Measurements from ENCODE around the gene VWA2.
"Not testable (repeated sequence)": the region's sequence is repeated elsewhere in the genome, so short reads cannot be mapped to it uniquely, and the experiment has no call there.

Gene VWA2

DNA sequence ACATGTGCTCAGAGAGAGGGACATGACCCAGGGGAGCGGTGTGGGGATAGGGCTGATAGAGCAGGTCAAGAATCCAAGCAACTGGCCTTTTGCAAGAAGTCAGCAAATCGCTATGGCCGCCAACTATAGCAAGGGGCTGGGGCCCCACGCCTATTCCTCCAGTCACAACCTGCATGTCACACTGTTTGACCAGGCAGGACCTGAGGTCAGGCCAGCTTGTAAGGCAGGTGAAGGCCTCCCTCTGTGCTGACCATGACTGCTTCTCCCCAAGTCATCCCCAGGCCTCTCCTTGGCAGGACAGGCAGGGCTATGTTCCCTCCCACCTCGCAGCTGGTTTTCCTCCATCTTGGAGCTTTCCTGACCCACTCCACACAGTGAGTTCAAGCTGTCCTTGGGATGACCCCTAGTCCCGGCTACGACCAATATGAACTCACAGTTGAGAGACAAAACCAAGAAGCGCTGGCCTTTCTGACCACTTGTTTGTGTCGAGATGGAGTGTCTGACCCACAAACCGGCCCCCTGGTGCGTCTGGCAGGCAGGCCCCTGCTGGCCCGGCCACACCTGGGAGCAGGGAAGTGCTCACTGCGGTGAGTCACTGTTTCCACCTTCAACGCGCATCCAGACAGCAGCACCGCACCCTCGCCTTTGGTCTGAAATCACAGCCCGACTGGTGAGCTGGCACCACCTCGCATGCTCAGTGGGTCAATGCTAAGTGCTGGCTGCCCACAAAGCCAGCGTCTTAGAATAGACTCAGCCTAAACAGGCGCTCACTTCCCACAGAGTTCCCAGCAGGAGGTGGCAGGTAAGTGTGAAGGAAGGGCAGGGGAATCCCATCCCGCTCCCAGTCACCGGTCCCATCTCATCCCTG lies 81.4 kb downstream of the VWA2 start:
- Histone ChIP-seq H3K9me3 (ENCODE audit: control insufficient read depth, insufficient read depth, low read length) (no peaks in the 10 kb centered on the region), H3K36me3 (ENCODE audit: insufficient read depth, low read length) (no peaks in the 10 kb centered on the region), H3K4me1 (ENCODE audit: insufficient read depth, low read length) (peaks cover 11% of the 10 kb centered on the region), H3K9ac (ENCODE audit: low read depth, low read length) (no peak overlapping the region)

DNA sequence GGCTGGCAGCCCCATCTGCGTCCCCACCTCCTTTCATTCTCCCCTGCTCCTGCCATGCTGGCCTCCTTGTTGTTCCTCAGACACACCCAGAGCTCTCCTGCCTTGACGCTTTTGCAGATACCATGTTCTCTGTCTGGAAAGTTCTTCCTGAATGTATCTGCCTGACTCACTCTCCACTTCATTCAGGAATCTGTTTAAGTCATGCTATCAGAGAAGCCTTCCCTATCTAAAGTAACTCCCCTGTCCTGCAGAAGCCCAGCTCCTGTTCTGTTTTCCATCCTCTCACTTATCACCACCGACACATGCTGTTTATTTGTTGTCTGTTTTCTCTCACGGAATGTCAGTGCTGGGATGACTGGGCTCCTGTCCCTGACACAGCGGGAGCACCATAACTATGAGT lies 83.3 kb downstream of the VWA2 start:
- Histone ChIP-seq H3K4me1 (ENCODE audit: insufficient read depth, low read length) (peaks cover 11% of the 10 kb centered on the region), H3K36me3 (ENCODE audit: insufficient read depth, low read length) (no peaks in the 10 kb centered on the region), H3K9me3 (ENCODE audit: control insufficient read depth, insufficient read depth, low read length) (no peaks in the 10 kb centered on the region), H3K9ac (ENCODE audit: low read depth, low read length) (no peak overlapping the region)

DNA sequence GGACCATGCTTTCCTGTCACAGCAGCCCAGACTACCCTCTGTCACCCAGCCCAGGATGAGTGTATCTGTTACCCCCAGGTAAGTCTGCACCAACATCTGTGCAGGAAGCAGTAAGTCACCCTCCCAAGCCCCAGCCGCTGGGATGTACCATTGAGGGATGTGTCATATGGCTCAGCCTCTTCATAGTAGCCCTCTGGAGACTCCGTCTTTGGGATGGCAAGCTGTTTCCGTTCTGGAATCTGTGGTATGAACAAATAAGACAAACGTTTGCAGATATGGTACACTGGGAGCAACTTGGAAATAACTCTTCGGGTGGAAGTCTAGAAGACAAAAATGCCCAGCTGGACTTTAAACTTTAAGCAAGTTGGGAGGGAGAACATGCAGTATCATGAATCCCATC lies 84.0 kb downstream of the VWA2 start:
- peaks cover 11% of the 10 kb centered on the region for H3K4me1 ChIP-seq (ENCODE audit: insufficient read depth, low read length)
- H3K36me3 ChIP-seq (ENCODE audit: insufficient read depth, low read length), result no peaks in the 10 kb centered on the region
- H3K9me3 ChIP-seq (ENCODE audit: control insufficient read depth, insufficient read depth, low read length), result no peaks in the 10 kb centered on the region
- H3K9ac ChIP-seq (ENCODE audit: low read depth, low read length), result no peak overlapping the region

DNA sequence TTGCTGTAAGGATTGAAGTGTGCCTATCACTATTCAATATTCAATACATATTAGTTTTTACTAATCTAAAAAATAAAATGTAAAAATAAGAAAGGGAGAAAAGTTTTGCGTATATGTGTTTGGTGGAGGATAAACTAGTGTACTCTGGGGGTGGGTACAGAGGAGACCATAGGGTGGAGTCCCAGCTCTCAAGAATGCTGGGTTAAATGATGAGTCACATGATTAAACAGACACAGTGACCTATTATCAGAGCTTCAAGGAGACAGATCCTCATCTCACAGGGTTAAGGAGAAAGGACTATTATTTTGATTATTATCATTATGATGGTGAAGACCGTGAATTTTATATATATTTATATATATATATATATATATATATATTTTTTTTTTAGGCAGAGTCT lies 87.7 kb downstream of the VWA2 start:
- Histone ChIP-seq H3K4me1 (ENCODE audit: insufficient read depth, low read length) (no peaks in the 10 kb centered on the region), H3K9ac (ENCODE audit: low read depth, low read length) (no peak overlapping the region), H3K9me3 (ENCODE audit: control insufficient read depth, insufficient read depth, low read length) (no peaks in the 10 kb centered on the region), H3K36me3 (ENCODE audit: insufficient read depth, low read length) (no peaks in the 10 kb centered on the region)

DNA sequence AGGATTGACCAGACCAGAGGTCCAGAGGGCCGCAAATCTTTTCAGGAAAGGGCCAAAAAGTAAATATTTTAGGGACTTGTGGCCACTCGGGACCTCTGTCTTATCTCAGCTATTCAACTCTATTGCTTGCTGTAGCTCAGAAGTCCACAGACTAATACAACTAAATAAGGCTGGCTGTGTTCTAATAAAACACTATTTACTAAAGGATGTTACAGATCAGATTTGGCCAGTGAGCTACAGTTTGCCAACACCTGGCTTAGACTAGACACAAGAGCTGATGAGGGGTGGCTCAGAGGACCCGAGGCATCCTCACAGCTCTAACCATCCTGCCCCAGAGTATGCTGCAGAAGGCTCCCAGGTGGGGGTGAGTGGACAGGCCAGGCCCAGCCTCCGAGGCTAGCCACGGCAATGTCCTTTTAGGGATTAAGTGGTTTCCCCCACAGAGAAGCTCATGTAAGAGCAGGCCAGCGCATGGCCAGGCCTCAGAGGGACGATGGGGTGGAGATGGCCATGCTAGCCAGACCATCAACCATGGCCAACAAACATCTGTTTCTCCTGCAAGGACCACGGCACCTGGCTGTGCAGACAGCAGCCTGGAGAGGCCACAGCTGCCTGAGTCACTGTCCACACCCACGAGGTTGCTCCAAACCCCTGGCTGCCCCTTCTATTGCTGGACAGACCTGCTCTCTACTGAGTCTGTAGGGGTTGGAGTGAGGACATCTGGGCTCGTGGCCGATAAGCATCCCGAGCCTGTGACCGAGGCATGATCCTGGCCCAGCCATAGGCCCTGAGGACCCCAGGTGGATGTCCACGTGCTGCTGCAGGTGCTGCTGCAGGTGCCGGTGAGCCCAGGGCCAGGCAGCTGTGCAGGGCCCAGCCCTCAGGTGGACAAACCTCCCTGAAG lies 88.7 kb downstream of the VWA2 start:
- Histone ChIP-seq H3K9ac (ENCODE audit: low read depth, low read length) (no peak overlapping the region), H3K9me3 (ENCODE audit: control insufficient read depth, insufficient read depth, low read length) (no peaks in the 10 kb centered on the region), H3K4me1 (ENCODE audit: insufficient read depth, low read length) (no peaks in the 10 kb centered on the region), H3K36me3 (ENCODE audit: insufficient read depth, low read length) (no peaks in the 10 kb centered on the region)

DNA sequence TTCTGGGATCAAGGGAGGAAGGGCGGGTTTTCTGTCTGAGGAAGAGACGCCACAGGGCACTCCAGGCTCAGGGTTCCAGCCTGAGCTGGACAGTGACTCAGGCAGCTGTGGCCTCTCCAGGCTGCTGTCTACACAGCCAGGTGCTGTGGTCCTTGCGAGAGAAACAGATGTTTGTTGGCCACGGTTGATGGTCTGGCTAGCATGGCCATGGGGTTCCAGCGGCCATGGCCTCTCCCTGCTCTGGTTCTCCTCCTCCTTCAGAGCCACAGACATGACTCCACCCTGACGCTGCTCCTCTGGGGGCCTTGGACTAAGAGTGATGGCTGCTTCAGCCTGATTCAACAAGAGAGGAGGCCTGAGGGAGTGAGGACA lies 89.4 kb downstream of the VWA2 start:
- H3K9me3 ChIP-seq (ENCODE audit: control insufficient read depth, insufficient read depth, low read length), result no peaks in the 10 kb centered on the region
- H3K9ac ChIP-seq (ENCODE audit: low read depth, low read length), result no peak overlapping the region
- H3K36me3 ChIP-seq (ENCODE audit: insufficient read depth, low read length), result no peaks in the 10 kb centered on the region
- no peaks in the 10 kb centered on the region for H3K4me1 ChIP-seq (ENCODE audit: insufficient read depth, low read length)

DNA sequence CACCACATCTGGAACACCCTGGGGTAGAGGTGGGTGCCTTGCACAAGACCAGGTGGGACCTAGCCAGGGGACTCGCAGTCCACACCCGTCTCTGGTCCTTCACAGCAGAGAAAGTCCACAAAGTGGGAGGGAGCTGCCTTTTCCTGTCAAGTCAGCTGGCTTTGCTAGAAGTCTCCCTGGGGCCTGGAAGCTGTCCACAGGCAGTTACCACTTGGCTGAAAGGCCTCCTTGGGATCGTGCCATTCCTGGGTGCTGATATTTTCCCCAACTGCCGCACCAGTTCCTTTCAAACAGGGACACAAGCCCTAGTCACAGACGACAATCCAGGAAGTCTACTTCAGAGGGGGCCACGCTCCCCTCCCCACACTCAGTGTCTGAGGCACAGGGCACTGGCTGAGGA lies 89.8 kb downstream of the VWA2 start:
- Histone ChIP-seq H3K36me3 (ENCODE audit: insufficient read depth, low read length) (no peaks in the 10 kb centered on the region), H3K9me3 (ENCODE audit: control insufficient read depth, insufficient read depth, low read length) (no peaks in the 10 kb centered on the region), H3K4me1 (ENCODE audit: insufficient read depth, low read length) (no peaks in the 10 kb centered on the region), H3K9ac (ENCODE audit: low read depth, low read length) (no peak overlapping the region)

DNA sequence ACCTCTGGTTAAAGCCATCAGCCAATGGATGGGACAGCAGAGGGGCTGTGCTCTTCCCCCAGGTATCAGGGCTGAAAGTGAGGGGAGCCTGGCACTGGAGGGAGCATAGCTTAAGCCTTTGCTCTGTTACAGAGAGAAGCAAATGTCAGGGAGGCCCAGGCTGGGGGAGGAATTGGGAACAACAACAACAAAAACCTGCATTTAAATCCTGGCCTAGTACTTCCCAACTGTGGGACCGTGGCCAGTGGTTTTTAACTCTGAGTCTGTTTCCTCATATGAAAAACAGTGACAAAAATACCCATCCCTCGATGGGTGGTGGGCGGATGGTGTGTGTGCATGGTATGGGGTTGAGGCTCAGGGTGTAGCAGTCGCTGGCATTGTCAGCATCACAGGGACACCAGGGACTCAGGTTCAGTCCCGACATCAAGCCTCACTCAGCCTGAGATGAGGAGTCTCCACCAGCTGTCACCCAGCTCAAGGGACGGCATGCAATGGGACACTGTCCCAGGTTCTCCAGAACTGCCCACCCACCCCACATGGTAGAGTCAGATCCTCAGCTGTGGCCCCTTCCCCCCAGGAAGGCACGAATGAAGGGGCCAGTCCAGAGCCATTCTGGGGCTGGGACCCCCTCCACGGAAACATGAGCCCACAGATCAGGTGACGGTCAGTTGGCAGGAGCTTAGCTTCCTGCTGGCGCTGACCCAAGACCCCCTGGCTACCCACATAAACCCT lies 90.7 kb downstream of the VWA2 start:
- Histone ChIP-seq H3K9me3 (ENCODE audit: control insufficient read depth, insufficient read depth, low read length) (no peaks in the 10 kb centered on the region), H3K9ac (ENCODE audit: low read depth, low read length) (no peak overlapping the region), H3K4me1 (ENCODE audit: insufficient read depth, low read length) (0 out of 2 replicates have a peak, but pooled peaks cover 3% of the 10 kb centered on the region), H3K36me3 (ENCODE audit: insufficient read depth, low read length) (no peaks in the 10 kb centered on the region)

DNA sequence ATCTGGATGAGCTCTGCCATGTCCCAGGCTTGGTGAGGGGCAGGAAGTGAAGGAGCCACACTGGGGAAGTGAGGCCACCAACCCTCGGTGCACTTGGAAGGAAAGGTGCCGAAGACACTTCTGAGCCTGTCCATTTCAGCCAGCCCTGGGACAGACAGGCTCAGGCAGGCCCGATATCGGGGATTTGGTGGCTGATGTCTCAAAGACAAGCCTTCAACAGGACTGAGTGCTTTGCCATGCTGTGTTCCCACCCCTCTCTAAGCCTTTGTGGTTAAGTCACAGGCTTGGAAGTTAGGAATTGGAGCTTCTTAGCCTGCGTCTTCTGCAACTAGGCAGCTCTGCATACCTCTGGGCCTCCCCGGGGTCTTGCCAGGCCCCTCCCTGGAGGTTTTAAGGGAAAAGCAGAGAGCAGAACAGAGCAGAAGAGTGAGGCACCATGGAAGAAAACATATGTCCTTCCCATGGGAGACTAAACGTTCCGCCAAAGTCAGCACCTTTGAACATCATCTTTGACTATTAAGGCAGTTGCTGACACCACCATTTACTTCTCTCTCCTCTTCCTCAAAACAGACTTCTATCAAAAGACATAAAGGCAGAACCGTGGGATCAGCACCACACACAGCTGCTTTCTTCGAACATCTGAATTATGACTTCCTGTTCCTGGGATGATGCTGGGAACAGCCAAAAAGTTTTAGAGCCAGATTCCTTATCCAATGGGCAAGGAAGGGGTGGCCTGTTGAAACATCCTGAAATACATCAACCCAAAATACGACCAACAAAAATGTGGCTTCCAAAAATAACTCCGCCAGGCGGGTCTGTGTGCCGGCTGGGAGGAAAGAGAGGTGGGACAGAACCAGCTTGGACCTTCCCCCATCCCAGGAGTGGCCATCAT lies 93.5 kb downstream of the VWA2 start:
- H3K4me1 ChIP-seq (ENCODE audit: insufficient read depth, low read length), result peaks cover 11% of the 10 kb centered on the region
- no peaks in the 10 kb centered on the region for H3K9me3 ChIP-seq (ENCODE audit: control insufficient read depth, insufficient read depth, low read length)
- no peaks in the 10 kb centered on the region for H3K36me3 ChIP-seq (ENCODE audit: insufficient read depth, low read length)
- H3K9ac ChIP-seq (ENCODE audit: low read depth, low read length), result no peak overlapping the region

DNA sequence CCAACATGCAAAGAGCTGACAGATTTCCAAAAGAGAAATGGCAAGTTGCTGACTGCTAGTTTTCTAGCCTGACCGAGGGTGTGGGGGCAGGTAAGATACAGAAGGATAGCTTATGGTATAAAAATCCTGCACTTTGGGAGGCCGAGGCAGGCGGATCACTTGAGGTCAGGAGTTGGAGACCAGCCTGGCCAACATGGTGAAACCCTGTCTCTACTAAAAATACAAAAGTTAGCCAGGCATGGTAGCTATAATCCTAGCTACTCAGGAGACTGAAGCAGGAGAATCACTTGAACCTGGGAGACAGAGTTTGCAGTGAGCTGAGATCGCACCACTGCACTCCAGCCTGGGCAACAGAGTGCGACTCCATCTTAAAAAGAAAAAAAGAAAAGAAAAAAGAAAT lies 94.4 kb downstream of the VWA2 start:
- H3K36me3 ChIP-seq (ENCODE audit: insufficient read depth, low read length); H3K9ac ChIP-seq (ENCODE audit: low read depth, low read length); H3K9me3 ChIP-seq (ENCODE audit: control insufficient read depth, insufficient read depth, low read length): not testable (repeated sequence)
- peaks cover 19% of the 10 kb centered on the region for H3K4me1 ChIP-seq (ENCODE audit: insufficient read depth, low read length)

DNA sequence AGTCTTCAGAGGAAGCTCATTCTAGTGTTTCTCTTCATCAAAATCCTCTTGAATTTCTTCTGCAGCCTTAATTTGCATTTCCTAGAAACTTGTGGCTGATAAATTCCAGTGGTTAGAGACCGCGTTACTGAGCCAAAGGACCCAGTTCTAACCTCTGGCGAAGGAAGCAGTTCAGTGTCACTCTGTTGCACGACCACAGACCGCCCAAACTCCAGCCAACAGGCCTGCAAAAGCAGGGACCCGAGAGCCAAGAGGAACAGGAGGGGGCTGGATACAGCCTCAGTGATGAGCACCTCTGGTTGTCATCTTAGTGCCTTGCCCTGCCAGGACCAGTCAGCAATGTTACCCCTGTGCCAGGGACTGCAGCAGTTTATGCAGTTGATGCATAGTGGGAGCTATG lies 95.2 kb downstream of the VWA2 start:
- H3K9ac ChIP-seq (ENCODE audit: low read depth, low read length), result no peak overlapping the region
- H3K4me1 ChIP-seq (ENCODE audit: insufficient read depth, low read length), result peaks cover 23% of the 10 kb centered on the region
- no peaks in the 10 kb centered on the region for H3K9me3 ChIP-seq (ENCODE audit: control insufficient read depth, insufficient read depth, low read length)
- H3K36me3 ChIP-seq (ENCODE audit: insufficient read depth, low read length), result no peaks in the 10 kb centered on the region

DNA sequence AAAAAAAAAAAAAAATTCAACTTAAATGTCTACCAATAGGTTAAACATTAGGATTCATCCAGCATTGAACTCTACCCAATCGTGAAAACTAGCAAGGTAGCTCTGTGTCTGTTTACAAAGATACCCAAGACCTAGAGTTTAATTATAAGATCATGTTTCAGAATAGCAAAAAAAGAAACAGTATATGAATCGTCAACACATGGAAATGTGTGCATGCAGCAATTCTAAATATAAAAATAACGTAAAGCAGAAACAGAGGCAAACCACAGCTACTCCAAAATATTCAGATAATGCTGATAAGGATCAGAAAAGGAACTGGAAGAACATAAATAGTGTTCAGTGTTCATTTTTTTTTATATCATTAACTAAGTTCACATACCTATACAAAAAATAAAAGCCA lies 96.6 kb downstream of the VWA2 start:
- H3K4me1 ChIP-seq (ENCODE audit: insufficient read depth, low read length), result peaks cover 23% of the 10 kb centered on the region

DNA sequence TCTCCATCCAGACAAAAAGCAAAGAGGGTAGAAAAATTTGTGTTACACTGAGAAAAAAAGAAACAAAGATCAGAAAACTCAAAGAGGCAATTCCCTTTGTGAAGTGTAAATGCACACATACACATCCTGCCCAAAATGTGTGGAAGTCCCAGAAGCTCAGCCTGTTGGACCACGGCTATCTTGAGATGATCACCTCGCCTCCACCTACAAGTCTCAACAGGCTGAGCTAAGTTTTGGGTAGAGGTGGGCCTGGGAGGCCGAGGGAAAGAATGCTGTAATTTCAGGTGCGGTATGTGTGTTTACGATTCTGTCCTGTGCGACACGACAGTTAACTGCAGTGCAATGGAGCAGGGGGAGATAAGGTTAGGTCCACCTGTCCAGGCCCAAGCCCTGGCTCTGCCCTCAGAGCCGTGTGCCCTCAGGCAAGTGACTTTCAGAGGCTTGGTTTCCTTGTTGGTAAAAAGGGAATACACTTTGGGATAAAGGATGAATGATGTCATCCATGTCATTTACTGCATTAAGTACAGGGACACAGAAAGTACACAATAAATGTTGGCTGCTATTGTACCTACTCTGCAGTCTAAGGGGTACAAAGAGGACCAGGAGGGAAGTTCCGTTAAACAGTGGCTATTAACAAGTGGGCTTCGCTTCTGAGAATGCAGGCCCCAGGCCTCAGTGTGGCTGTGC lies 97.9 kb downstream of the VWA2 start:
- H3K4me1 ChIP-seq (ENCODE audit: insufficient read depth, low read length), result peaks cover 23% of the 10 kb centered on the region
- no peaks in the 10 kb centered on the region; the same call in 1 of the 2 replicates for H3K36me3 ChIP-seq (ENCODE audit: insufficient read depth, low read length)
- H3K9ac ChIP-seq (ENCODE audit: low read depth, low read length), result no peak overlapping the region

More for the DNA sequence above, 96.6 kb downstream of the VWA2 start:
- Histone ChIP-seq H3K9ac (ENCODE audit: low read depth, low read length) (no peak overlapping the region), H3K36me3 (ENCODE audit: insufficient read depth, low read length) (no peaks in the 10 kb centered on the region; the same call in 1 of the 2 replicates), H3K9me3 (ENCODE audit: control insufficient read depth, insufficient read depth, low read length) (no peaks in the 10 kb centered on the region)

More for the DNA sequence above, 97.9 kb downstream of the VWA2 start:
- no peaks in the 10 kb centered on the region for H3K9me3 ChIP-seq (ENCODE audit: control insufficient read depth, insufficient read depth, low read length)
